GM12878 (cell line): Measurements from ENCODE around the gene CTBS. TPM values are rescaled to one million over a fixed set of nuclear protein-coding genes. Genes with fewer than 3 reads are reported as not detected.

Source experiments
- ATAC-seq: fragments of 200-7000 bp; cut with Tn5 transposase; 3 replicates; pipeline ENCODE4 v1.9.1; 2020; ENCODE audit warnings: mild to moderate bottlenecking, moderate library complexity
- BruUV-seq: library from RNA; stranded (reverse); fragments of 400-500 nt; replicated peaks from 2 replicates; lab custom pipeline; 2021; lab: Mats Ljungman, UMichigan
- CTCF ChIA-PET: fragments of 300-600 bp; sonication (Branson Sonifier 250); formaldehyde crosslinking; extraction: SDS; loops from one replicate; lab custom pipeline; 2021; ENCODE audit warnings: inconsistent platforms; lab: Yijun Ruan, JAX
- POLR2A ChIA-PET: fragments of 350-600 bp; formaldehyde crosslinking; extraction: SDS; loops from one replicate; lab custom pipeline; 2021; ENCODE audit warnings: inconsistent platforms; lab: Charles Lee
- RAD21 ChIA-PET: fragments of 300-600 bp; sonication (Branson Sonifier 250); formaldehyde crosslinking; loops from one replicate; lab custom pipeline; 2023; ENCODE audit warnings: antibody characterized with exemption; ENCODE audit not compliant: unreplicated experiment; lab: Charles Lee
- SMC1A ChIA-PET: fragments of 300-600 bp; sonication (Branson Sonifier 250); formaldehyde crosslinking; loops from one replicate; lab custom pipeline; 2023; ENCODE audit not compliant: unreplicated experiment, uncharacterized antibody; lab: Charles Lee
- DNase-seq: peaks from one replicate; pipeline ENCODE4 v3.0.0-alpha.2; 2011; ENCODE audit warnings: low read depth, low spot score
- FAIRE-seq: peaks from 3 replicates; lab custom pipeline; 2011; peaks lifted over from hg19 to GRCh38; lab: Jason Lieb, UNC
- H2AFZ ChIP-seq: 2 replicates; pipeline ENCODE4 v1.6.0; 2011; ENCODE audit warnings: low read depth, low read length, control low read depth; ENCODE audit not compliant: control insufficient read depth
- H3K27ac ChIP-seq: 2 replicates; pipeline ENCODE4 v1.5.1; 2011; ENCODE audit warnings: control low read depth; ENCODE audit not compliant: control insufficient read depth, insufficient read depth
- H3K27me3 ChIP-seq, 2 experiments: replicated peaks in 1 of 2; 2 replicates each; pipeline versions ENCODE4 v1.6.0 to v1.6.1; 2011; ENCODE audit warnings: low read length in 1 of 2; ENCODE audit not compliant: control insufficient read depth in 2 of 2, insufficient read depth in 2 of 2
- H3K36me3 ChIP-seq, 2 experiments: 2 replicates each; pipeline ENCODE4 v1.5.1; 2011; ENCODE audit warnings: low read length in 1 of 2; ENCODE audit not compliant: control insufficient read depth in 2 of 2, insufficient read depth in 2 of 2
- H3K4me1 ChIP-seq: 2 replicates; pipeline ENCODE4 v1.6.1; 2011; ENCODE audit warnings: mild to moderate bottlenecking, low read length, moderate library complexity, mixed read lengths; ENCODE audit not compliant: control insufficient read depth, insufficient read depth
- H3K4me2 ChIP-seq: 2 replicates; pipeline ENCODE4 v1.6.0; 2011; ENCODE audit warnings: control low read depth; ENCODE audit not compliant: control insufficient read depth, insufficient read depth
- H3K4me3 ChIP-seq: fragments of 200-600 bp; sonication (generic); 2 replicates; pipeline ENCODE4 v1.5.1; 2016
- H3K79me2 ChIP-seq: 2 replicates; pipeline ENCODE4 v1.6.0; 2011; ENCODE audit warnings: low read length; ENCODE audit not compliant: control insufficient read depth, insufficient read depth
- H3K9ac ChIP-seq: 2 replicates; pipeline ENCODE4 v1.8.0; 2011; ENCODE audit warnings: low read length, control low read depth, mixed read lengths; ENCODE audit not compliant: control insufficient read depth, insufficient read depth
- H3K9me3 ChIP-seq: replicated peaks from 3 replicates; pipeline ENCODE4 v1.5.1; 2011; ENCODE audit warnings: mild to moderate bottlenecking, low read length; ENCODE audit not compliant: control insufficient read depth, insufficient read depth
- H4K20me1 ChIP-seq: 2 replicates; pipeline ENCODE4 v1.6.0; 2011; ENCODE audit not compliant: control insufficient read depth, insufficient read depth
- CHD1 ChIP-seq: IDR thresholded peaks from 2 replicates; pipeline ENCODE4 v1.6.1; 2012; ENCODE audit warnings: low read depth, low read length, improper control_type of control experiment
- EZH2 ChIP-seq: IDR thresholded peaks from 2 replicates; pipeline ENCODE4 v1.6.1; 2012; ENCODE audit warnings: low read depth, mild to moderate bottlenecking, control low read depth, inconsistent platforms, low read length, borderline replicate concordance; ENCODE audit not compliant: control insufficient read depth
- PML ChIP-seq: IDR thresholded peaks from 2 replicates; pipeline ENCODE4 v1.6.1; 2012; ENCODE audit warnings: low read length, inconsistent platforms
- TCF7 ChIP-seq: IDR thresholded peaks from 2 replicates; pipeline ENCODE4 v1.6.1; 2014; ENCODE audit warnings: antibody characterized with exemption, borderline replicate concordance
- ZBTB40 ChIP-seq: fragments of 450-650 bp; IDR thresholded peaks from 2 replicates; pipeline ENCODE4 v1.6.1; 2016; ENCODE audit warnings: mild to moderate bottlenecking, moderate library complexity, borderline replicate concordance
- WGBS: methylation state at CpG from one replicate; pipeline ENCODE4 v1.1.6; 2016; ENCODE audit warnings: low lambda C conversion rate; ENCODE audit not compliant: insufficient replicate concordance, insufficient coverage; ENCODE audit errors: missing lambda C conversion rate; 5-methylcytosine and 5-hydroxymethylcytosine counted together
- in situ Hi-C: fragments of 300-500 bp; cut with MboI; formaldehyde crosslinking; loops from 9 replicates; pipeline ENCODE4 v1.14.3; 2018; ENCODE audit warnings: mixed read lengths
- intact Hi-C: fragments of 100-400 bp; cut with micrococcal nuclease; formaldehyde crosslinking; loops from one replicate; pipeline ENCODE4 v1.14.2; 2022; ENCODE audit not compliant: unreplicated experiment
- polyA plus RNA-seq, 11 experiments: library from polyadenylated mRNA; depleted of rRNA in 4 of 11; unstranded in 6 of 11; stranded (reverse) in 5 of 11; fragments of >200 nt; fragmentation: Nextera tagmentation in 4 of 11; fragmentation: Illumina TruSeq in 1 of 11; extraction: Ambion mirVana in 4 of 11; extraction: Trizol in 1 of 11; gene quantifications; 1 replicate in 1 of 11; 2 replicates in 10 of 11; pipeline versions ENCODE4 v1.2.1 to v1.2.3, GENCODE V29; 2011 to 2016; ENCODE audit warnings: inconsistent platforms in 2 of 11, missing spikeins in 2 of 11, low read depth in 1 of 11
- total RNA-seq, 4 experiments: library from RNA; depleted of rRNA in 3 of 4; stranded (reverse); fragments of >200 nt in 3 of 4; fragmentation: Illumina TruSeq in 1 of 4; extraction: Trizol in 1 of 4; gene quantifications; 2 replicates each; pipeline versions ENCODE4 v1.2.1 to v1.2.3, GENCODE V29; 2013 to 2021
- TF ChIP-seq, protein P1 (sequence below): fragments of 450-650 bp; IDR thresholded peaks from 2 replicates; pipeline ENCODE4 v1.6.1; 2017; ENCODE audit warnings: mild to moderate bottlenecking, moderate library complexity

The CTBS gene
- total and polyA plus RNA-seq, 10 of the 15 experiments (the other 5 are each of a cell fraction or from before 2014, with no cell fraction given), result 4.3 to 21.2 (median 12.3) TPM

DNA sequence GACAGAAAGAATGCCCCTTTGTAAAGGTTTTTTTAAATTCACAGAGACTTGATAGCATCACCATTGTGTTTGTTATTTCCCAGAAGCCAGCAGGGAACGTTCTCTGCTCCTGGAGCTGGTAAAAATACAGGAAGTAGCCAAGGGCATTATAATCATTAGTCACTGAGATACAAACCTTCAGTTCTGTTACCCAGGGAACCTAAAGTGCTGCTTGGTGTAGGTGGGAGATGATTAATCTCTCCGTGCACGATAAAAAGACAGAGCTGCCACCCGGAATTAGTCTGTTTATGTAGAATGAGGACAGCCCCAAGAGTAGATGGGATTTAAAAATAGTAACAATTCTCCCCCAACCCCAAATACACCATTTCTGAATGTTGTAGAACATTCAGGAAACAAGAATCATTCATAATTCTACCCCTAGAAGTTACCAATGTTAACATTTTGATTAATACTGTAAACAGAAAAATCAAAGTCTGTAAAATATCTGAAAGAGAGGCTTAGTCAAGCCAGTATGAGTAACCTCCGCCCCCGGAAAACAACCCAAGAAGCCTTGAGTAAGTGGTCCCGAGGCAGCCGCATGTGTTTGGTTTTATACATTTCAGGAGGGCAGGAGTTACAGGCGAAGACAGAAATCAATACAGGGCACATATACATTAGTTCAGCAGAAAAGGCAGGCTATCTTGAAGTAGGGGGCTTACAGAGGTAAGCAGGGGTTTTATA lies 45.3 kb upstream of the CTBS start:
- no peak for FAIRE-seq
- 8% methylated on average over 9 of the region's 9 CpGs for WGBS
- ChIA-PET CTCF (interaction anchor here (0.7 to 5.7 kb wide), 17 partner anchors 12 to 256 kb away, joined by 3 to 48 read pairs (median 4); partner anchors contain the start of gene CTBS), SMC1A (interaction anchor here (0.8 to 2.4 kb wide), 11 partner anchors 16 to 478 kb away, joined by 3 to 16 read pairs (median 4); partner anchors contain the start of genes GNG5 and SPATA1)
- Histone ChIP-seq H3K4me2 (no peak overlapping the region), H3K9me3 (peaks cover under 1% of the 10 kb centered on the region; the same call in 2 of the 3 replicates), H3K27me3 (no peaks in the 10 kb centered on the region), H3K4me3 (no peak overlapping the region)
- TF ChIP-seq TCF7, result no peak
- no peak for TF ChIP-seq EZH2
- TF ChIP-seq PML, result no peak
- TF ChIP-seq CHD1, result no peak
- TF ChIP-seq, all 136 proteins: peak for 0
- no TSS peak for BruUV-seq
- Histone ChIP-seq H3K27ac (no peak overlapping the region), H3K4me1 (no peaks in the 10 kb centered on the region), H4K20me1 (no peaks in the 10 kb centered on the region), H3K36me3 (no peaks in the 10 kb centered on the region), H3K9ac (no peak overlapping the region), H2AFZ (no peak overlapping the region), H3K79me2 (no peaks in the 10 kb centered on the region)
- in situ Hi-C loops, result loop anchor here (10.0 kb wide), 1 partner anchor 475 kb away; the partner anchor contains the start of gene PRKACB
- ChIA-PET RAD21 (interaction anchor here (0.7 to 1.7 kb wide), 12 partner anchors 33 to 475 kb away, joined by 3 to 7 read pairs (median 3); partner anchors contain the start of genes GNG5, PRKACB and SPATA1), POLR2A (interaction anchor here (1.2 kb wide), 1 partner anchor 46 kb away, joined by 3 read pairs; no protein-coding TSS in a partner anchor)
- ATAC-seq (no peak), DNase-seq (no peak)
- intact Hi-C loops, result loop anchor here (1.0 to 10.0 kb wide), 8 partner anchors 47 to 715 kb away; partner anchors contain the start of genes GNG5, PRKACB and SPATA1

- Histone ChIP-seq H3K4me3 (no peak overlapping the region), H3K4me1 (no peaks in the 10 kb centered on the region), H3K4me2 (no peak overlapping the region), H3K9ac (no peak overlapping the region), H3K27me3 (no peaks in the 10 kb centered on the region), H3K79me2 (no peaks in the 10 kb centered on the region), H3K9me3 (peaks cover 18% of the 10 kb centered on the region), H3K27ac (no peak overlapping the region), H2AFZ (no peak overlapping the region), H4K20me1 (no peaks in the 10 kb centered on the region), H3K36me3 (no peaks in the 10 kb centered on the region)
- ChIA-PET SMC1A (interaction anchor here (0.7 to 1.4 kb wide), 3 partner anchors 137 to 228 kb away, joined by 3 to 6 read pairs (median 4); no protein-coding TSS in a partner anchor), RAD21 (no interaction called here), POLR2A (no interaction called here), CTCF (no interaction called here)
- no peak for FAIRE-seq
- no peak for ATAC-seq
- no TSS peak for BruUV-seq
- no peak for DNase-seq
- in situ Hi-C loops (no loop called here), intact Hi-C loops (no loop called here)
- WGBS, result 38% methylated on average over 2 of the region's 2 CpGs
- TF ChIP-seq, protein P1, sequence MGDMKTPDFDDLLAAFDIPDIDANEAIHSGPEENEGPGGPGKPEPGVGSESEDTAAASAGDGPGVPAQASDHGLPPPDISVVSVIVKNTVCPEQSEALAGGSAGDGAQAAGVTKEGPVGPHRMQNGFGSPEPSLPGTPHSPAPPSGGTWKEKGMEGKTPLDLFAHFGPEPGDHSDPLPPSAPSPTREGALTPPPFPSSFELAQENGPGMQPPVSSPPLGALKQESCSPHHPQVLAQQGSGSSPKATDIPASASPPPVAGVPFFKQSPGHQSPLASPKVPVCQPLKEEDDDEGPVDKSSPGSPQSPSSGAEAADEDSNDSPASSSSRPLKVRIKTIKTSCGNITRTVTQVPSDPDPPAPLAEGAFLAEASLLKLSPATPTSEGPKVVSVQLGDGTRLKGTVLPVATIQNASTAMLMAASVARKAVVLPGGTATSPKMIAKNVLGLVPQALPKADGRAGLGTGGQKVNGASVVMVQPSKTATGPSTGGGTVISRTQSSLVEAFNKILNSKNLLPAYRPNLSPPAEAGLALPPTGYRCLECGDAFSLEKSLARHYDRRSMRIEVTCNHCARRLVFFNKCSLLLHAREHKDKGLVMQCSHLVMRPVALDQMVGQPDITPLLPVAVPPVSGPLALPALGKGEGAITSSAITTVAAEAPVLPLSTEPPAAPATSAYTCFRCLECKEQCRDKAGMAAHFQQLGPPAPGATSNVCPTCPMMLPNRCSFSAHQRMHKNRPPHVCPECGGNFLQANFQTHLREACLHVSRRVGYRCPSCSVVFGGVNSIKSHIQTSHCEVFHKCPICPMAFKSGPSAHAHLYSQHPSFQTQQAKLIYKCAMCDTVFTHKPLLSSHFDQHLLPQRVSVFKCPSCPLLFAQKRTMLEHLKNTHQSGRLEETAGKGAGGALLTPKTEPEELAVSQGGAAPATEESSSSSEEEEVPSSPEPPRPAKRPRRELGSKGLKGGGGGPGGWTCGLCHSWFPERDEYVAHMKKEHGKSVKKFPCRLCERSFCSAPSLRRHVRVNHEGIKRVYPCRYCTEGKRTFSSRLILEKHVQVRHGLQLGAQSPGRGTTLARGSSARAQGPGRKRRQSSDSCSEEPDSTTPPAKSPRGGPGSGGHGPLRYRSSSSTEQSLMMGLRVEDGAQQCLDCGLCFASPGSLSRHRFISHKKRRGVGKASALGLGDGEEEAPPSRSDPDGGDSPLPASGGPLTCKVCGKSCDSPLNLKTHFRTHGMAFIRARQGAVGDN, result no peak
- TF ChIP-seq TCF7 (no peak), ZBTB40 (no peak)
These were observed 43.1 kb upstream of the CTBS start for GRCh38 chr1:84617349-84617748.
